Astrocyte (in vitro differentiated cells and primary cell): ENCODE results near the gene ANGEL1. TPM values are rescaled to one million over a fixed set of nuclear protein-coding genes. Genes with fewer than 3 reads are reported as not detected.

Experiments
- DNase-seq: peaks from one replicate; pipeline ENCODE4 v3.0.0-alpha.2; 2010; ENCODE audit warnings: low read depth
- FAIRE-seq: peaks from 2 replicates; lab custom pipeline; 2011; peaks lifted over from hg19 to GRCh38; lab: Jason Lieb, UNC
- H2AFZ ChIP-seq: 2 replicates; pipeline ENCODE4 v1.6.0; 2012; ENCODE audit warnings: low read depth, low read length, inconsistent platforms
- H3K27ac ChIP-seq: 2 replicates; pipeline ENCODE4 v1.5.1; 2011; ENCODE audit warnings: low read depth, low read length, inconsistent platforms
- H3K27me3 ChIP-seq: 2 replicates; pipeline ENCODE4 v1.6.0; 2011; ENCODE audit warnings: low read length, inconsistent platforms; ENCODE audit not compliant: insufficient read depth
- H3K36me3 ChIP-seq: 2 replicates; pipeline ENCODE4 v1.5.1; 2011; ENCODE audit warnings: low read length, inconsistent platforms; ENCODE audit not compliant: insufficient read depth
- H3K4me1 ChIP-seq: 2 replicates; pipeline ENCODE4 v1.5.1; 2011; ENCODE audit warnings: low read length, inconsistent platforms; ENCODE audit not compliant: insufficient read depth
- H3K4me2 ChIP-seq: 2 replicates; pipeline ENCODE4 v1.6.0; 2012; ENCODE audit warnings: low read length, inconsistent platforms
- H3K4me3 ChIP-seq: 2 replicates; pipeline ENCODE4 v1.5.1; 2011; ENCODE audit warnings: low read depth, mild to moderate bottlenecking, low read length, inconsistent platforms; ENCODE audit not compliant: insufficient read depth
- H3K79me2 ChIP-seq: 2 replicates; pipeline ENCODE4 v1.6.0; 2012; ENCODE audit warnings: mild to moderate bottlenecking, low read length, inconsistent platforms; ENCODE audit not compliant: insufficient read depth
- H3K9ac ChIP-seq: 2 replicates; pipeline ENCODE4 v1.6.0; 2012; ENCODE audit warnings: mild to moderate bottlenecking, low read length, inconsistent platforms
- H3K9me3 ChIP-seq: 2 replicates; pipeline ENCODE4 v1.5.1; 2012; ENCODE audit warnings: low read depth, mild to moderate bottlenecking, low read length, inconsistent platforms; ENCODE audit not compliant: insufficient read depth
- H4K20me1 ChIP-seq: 2 replicates; pipeline ENCODE4 v1.6.0; 2012; ENCODE audit warnings: low read length, inconsistent platforms; ENCODE audit not compliant: insufficient read depth
- H3K27ac Mint-ChIP-seq: one replicate; pipeline ENCODE4 v1.8.0; 2021; ENCODE audit warnings: mild to moderate bottlenecking, mixed read lengths; ENCODE audit not compliant: unreplicated experiment
- H3K27me3 Mint-ChIP-seq: one replicate; pipeline ENCODE4 v1.8.0; 2021; ENCODE audit warnings: low read depth, mixed read lengths; ENCODE audit not compliant: unreplicated experiment
- H3K36me3 Mint-ChIP-seq: one replicate; pipeline ENCODE4 v1.8.0; 2021; ENCODE audit warnings: low read depth, mixed read lengths; ENCODE audit not compliant: unreplicated experiment
- H3K4me1 Mint-ChIP-seq: one replicate; pipeline ENCODE4 v1.8.0; 2021; ENCODE audit warnings: low read depth, mixed read lengths; ENCODE audit not compliant: unreplicated experiment
- H3K4me3 Mint-ChIP-seq: one replicate; pipeline ENCODE4 v1.8.0; 2021; ENCODE audit warnings: mild to moderate bottlenecking, moderate library complexity, mixed read lengths; ENCODE audit not compliant: unreplicated experiment
- H3K9me3 Mint-ChIP-seq: one replicate; pipeline ENCODE4 v1.8.0; 2021; ENCODE audit warnings: mild to moderate bottlenecking, mixed read lengths; ENCODE audit not compliant: unreplicated experiment
- CTCF ChIP-seq: IDR thresholded peaks from 2 replicates; pipeline ENCODE4 v1.5.1; 2011; ENCODE audit warnings: low read depth, mild to moderate bottlenecking, inconsistent platforms, low read length, moderate library complexity; ENCODE audit not compliant: insufficient read depth
- EZH2 ChIP-seq: IDR thresholded peaks from 2 replicates; pipeline ENCODE4 v1.6.1; 2012; ENCODE audit warnings: mild to moderate bottlenecking, low read length, inconsistent platforms; ENCODE audit not compliant: insufficient read depth
- total RNA-seq: library from RNA; stranded (reverse); gene quantifications from 2 replicates; pipeline ENCODE4 v1.2.1, GENCODE V29; 2021

Gene ANGEL1
- total RNA-seq, 1 donor from 2014 or later = 12.7 TPM

- no peaks in the 10 kb centered on the region for H3K4me1 ChIP-seq
- Mint-ChIP-seq H3K4me3 (peak overlapping the region; percentile 16), H3K27me3 (peaks cover 13% of the 10 kb centered on the region), H3K27ac (peak overlapping the region; percentile 63), H3K4me1 (peaks cover 6% of the 10 kb centered on the region), H3K36me3 (peaks cover 8% of the 10 kb centered on the region), H3K9me3 (peaks cover 48% of the 10 kb centered on the region)
- TF ChIP-seq EZH2 (no peak), CTCF (no peak)
- H2AFZ ChIP-seq = no peak overlapping the region
- H3K4me2 ChIP-seq = no peak overlapping the region
- no peak overlapping the region for H3K4me3 ChIP-seq
- H3K27me3 ChIP-seq = peaks cover 2% of the 10 kb centered on the region
- no peaks in the 10 kb centered on the region for H4K20me1 ChIP-seq
- no peak overlapping the region for H3K27ac ChIP-seq
- no peaks in the 10 kb centered on the region for H3K9me3 ChIP-seq
- no peak for FAIRE-seq
- DNase-seq = no peak
- H3K9ac ChIP-seq = no peak overlapping the region
- no peaks in the 10 kb centered on the region for H3K79me2 ChIP-seq
- no peaks in the 10 kb centered on the region for H3K36me3 ChIP-seq
Measured at GRCh38 chr14:76742966-76743365, 69.7 kb downstream of the ANGEL1 start.

GRCh38 chr14:76742185-76742584, 70.5 kb downstream of the ANGEL1 start:
- H3K36me3 ChIP-seq = no peaks in the 10 kb centered on the region
- peaks cover 9% of the 10 kb centered on the region for H3K27me3 Mint-ChIP-seq
- FAIRE-seq (no peak), DNase-seq (no peak)
- H3K4me1 ChIP-seq = no peaks in the 10 kb centered on the region
- H3K4me3 ChIP-seq = no peak overlapping the region
- peaks cover 2% of the 10 kb centered on the region for H3K27me3 ChIP-seq
- H3K9me3 Mint-ChIP-seq = peaks cover 45% of the 10 kb centered on the region
- no peak overlapping the region for H2AFZ ChIP-seq
- no peak overlapping the region for H3K4me2 ChIP-seq
- H3K79me2 ChIP-seq = no peaks in the 10 kb centered on the region
- TF ChIP-seq EZH2 = no peak
- no peak for TF ChIP-seq CTCF
- H4K20me1 ChIP-seq = no peaks in the 10 kb centered on the region
- no peak overlapping the region for H3K27ac Mint-ChIP-seq
- no peak overlapping the region for H3K4me3 Mint-ChIP-seq
- peaks cover 8% of the 10 kb centered on the region for H3K36me3 Mint-ChIP-seq
- no peaks in the 10 kb centered on the region for H3K9me3 ChIP-seq
- H3K9ac ChIP-seq = no peak overlapping the region
- H3K27ac ChIP-seq = no peak overlapping the region
- peaks cover 6% of the 10 kb centered on the region for H3K4me1 Mint-ChIP-seq

GRCh38 chr14:76741074-76741473, 71.6 kb downstream of the ANGEL1 start:
- Histone ChIP-seq H3K9me3 (no peaks in the 10 kb centered on the region), H3K27me3 (peaks cover 2% of the 10 kb centered on the region), H3K36me3 (no peaks in the 10 kb centered on the region), H4K20me1 (no peaks in the 10 kb centered on the region), H3K9ac (no peak overlapping the region), H2AFZ (no peak overlapping the region), H3K4me2 (no peak overlapping the region), H3K4me1 (no peaks in the 10 kb centered on the region), H3K79me2 (no peaks in the 10 kb centered on the region), H3K4me3 (no peak overlapping the region), H3K27ac (no peak overlapping the region)
- H3K27me3 Mint-ChIP-seq = peaks cover 6% of the 10 kb centered on the region
- TF ChIP-seq EZH2 = no peak
- TF ChIP-seq CTCF = no peak
- FAIRE-seq (no peak), DNase-seq (no peak)
- peaks cover 43% of the 10 kb centered on the region for H3K9me3 Mint-ChIP-seq
- no peak overlapping the region for H3K4me3 Mint-ChIP-seq
- H3K36me3 Mint-ChIP-seq = peaks cover 8% of the 10 kb centered on the region
- no peak overlapping the region for H3K27ac Mint-ChIP-seq
- H3K4me1 Mint-ChIP-seq = peaks cover 12% of the 10 kb centered on the region
